ENCODE measurements around the gene TULP3.

GRCh38 chr12:2970744-2971143 is 80.1 kb downstream of the TULP3 start:
- TF ChIP-seq CTCF (IDR thresholded peaks at IDR 0.05) = no peak
- TF ChIP-seq POLR2A (IDR thresholded peaks at IDR 0.05) = no peak
